ENCODE data around the gene APOBEC4.

Gene APOBEC4

DNA sequence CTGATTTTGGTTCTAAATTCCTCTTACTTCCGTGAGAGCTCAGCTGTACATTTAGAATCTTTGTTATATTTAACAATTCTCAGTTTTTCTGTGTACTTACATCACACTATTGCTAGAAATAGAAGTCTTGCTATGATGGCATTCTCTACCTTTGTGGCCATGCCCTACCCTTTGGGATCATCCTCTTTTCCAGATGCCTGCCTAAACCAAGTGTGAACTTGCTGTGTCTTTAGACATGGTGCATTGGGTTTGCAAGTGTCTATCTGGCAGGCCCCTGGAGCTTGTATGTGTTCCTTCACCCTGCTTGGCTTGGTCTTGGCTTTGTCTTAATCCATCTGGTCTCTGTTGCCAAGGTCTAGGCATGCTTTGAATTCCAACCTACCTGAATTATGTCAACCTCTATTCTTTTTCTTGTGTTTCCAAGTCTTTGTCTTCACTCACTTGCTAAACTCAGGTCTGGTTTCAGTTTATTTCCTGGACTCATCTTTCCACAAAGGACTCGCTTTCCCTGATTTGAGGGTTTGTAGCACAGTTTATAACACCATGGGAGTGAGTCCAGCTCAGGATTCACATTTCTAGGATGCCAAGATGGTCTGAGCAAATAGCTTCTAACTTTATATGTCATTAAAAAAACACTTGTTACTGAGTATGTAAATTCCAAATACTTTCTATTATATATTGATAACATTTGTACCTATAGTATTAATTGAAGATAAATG, 20.6 kb upstream of the APOBEC4 start:
- Histone ChIP-seq H3K27me3 (replicated peaks; ENCODE audit: control insufficient read depth, insufficient read depth, low read length) (no peaks in the 10 kb centered on the region), H3K4me1 (ENCODE audit: control insufficient read depth, insufficient read depth, low read length) (peaks cover 24% of the 10 kb centered on the region), H3K36me3 (ENCODE audit: control insufficient read depth, insufficient read depth, low read length, severe bottlenecking) (no peaks in the 10 kb centered on the region), H3K9ac (ENCODE audit: low read length) (no peak overlapping the region), H3K9me3 (ENCODE audit: control insufficient read depth, low read length) (peaks cover 6% of the 10 kb centered on the region), H3K4me3 (ENCODE audit: low read length) (no peak overlapping the region)
- DNase-seq (ENCODE audit: low read depth), result no peak

DNA sequence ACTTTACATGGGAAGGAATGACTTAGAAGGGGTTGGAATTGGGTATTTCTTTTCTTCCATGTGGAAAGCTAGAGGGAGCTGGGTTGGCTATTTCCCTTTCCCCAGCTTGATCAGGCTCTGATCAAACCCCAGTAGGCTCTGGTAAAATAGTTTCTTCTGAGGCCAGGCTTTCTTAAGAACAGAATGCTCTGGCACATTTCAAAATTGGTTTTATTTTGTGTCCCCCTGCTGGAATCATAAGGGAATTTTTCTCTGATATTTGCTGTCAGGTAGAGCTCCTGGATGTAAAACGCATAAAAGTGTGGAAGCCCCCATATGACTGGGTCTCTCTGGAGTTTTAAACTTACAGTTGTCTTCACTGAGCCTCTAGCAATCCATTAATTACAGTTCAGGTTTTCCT, 17.1 kb upstream of the APOBEC4 start:
- no peaks in the 10 kb centered on the region for H3K27me3 ChIP-seq (replicated peaks; ENCODE audit: control insufficient read depth, insufficient read depth, low read length)
- DNase-seq (ENCODE audit: low read depth), result no peak
- H3K4me3 ChIP-seq (ENCODE audit: low read length), result no peak overlapping the region
- H3K36me3 ChIP-seq (ENCODE audit: control insufficient read depth, insufficient read depth, low read length, severe bottlenecking), result no peaks in the 10 kb centered on the region
- H3K9ac ChIP-seq (ENCODE audit: low read length), result no peak overlapping the region
- peaks cover 6% of the 10 kb centered on the region for H3K9me3 ChIP-seq (ENCODE audit: control insufficient read depth, low read length)
- peaks cover 12% of the 10 kb centered on the region for H3K4me1 ChIP-seq (ENCODE audit: control insufficient read depth, insufficient read depth, low read length)

DNA sequence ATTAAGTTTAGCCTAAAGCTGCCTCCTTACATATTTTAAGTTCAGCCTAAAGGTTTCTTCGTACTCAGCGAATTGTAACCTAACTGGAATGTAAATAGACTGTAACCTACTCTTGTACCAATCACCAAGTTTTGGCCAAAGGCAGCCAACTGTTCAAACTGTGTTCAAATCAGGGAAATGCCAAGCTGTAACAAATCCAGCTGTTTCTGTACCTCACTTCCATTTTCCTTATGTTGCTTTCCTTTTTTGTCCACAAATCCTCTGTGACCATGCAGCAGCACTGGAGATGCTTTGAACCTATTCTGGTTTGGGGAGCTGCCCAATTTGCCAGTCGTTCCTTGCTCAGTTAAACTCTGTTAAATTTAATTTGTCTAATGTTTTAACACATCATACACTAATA, 3.2 kb upstream of the APOBEC4 start:
- Histone ChIP-seq H3K9ac (ENCODE audit: low read length) (no peak overlapping the region), H3K4me1 (ENCODE audit: control insufficient read depth, insufficient read depth, low read length) (no peaks in the 10 kb centered on the region), H3K9me3 (ENCODE audit: control insufficient read depth, low read length) (no peaks in the 10 kb centered on the region), H3K4me3 (ENCODE audit: low read length) (no peak overlapping the region), H3K27me3 (replicated peaks; ENCODE audit: control insufficient read depth, insufficient read depth, low read length) (no peaks in the 10 kb centered on the region), H3K36me3 (ENCODE audit: control insufficient read depth, insufficient read depth, low read length, severe bottlenecking) (no peaks in the 10 kb centered on the region)
- DNase-seq (ENCODE audit: low read depth), result no peak

DNA sequence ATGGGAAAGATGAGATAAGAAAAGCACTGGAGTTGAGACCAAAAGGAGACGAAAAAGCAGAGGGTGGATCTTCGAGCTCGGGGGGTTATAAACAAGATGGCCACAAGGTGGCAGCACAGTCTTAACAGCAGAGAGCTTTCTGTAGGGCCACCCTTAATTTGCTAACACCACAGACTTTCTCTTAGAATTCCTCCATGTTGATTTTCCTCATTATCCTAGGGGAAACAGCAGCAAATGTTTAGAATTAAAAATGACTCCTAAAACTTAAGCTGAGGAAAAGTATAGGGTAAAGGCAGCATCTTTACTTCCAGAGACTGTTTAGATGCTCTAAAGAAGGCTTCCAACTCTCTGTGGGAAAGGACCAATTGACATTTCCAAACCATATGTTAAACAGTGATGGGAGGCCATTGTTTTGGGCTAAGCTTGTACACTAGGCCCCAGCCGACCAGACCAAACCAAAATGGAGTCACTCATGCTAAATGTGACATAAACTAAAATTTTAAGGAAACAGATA, 2.5 kb upstream of the APOBEC4 start:
- Histone ChIP-seq H3K27me3 (replicated peaks; ENCODE audit: control insufficient read depth, insufficient read depth, low read length) (no peaks in the 10 kb centered on the region), H3K4me1 (ENCODE audit: control insufficient read depth, insufficient read depth, low read length) (no peaks in the 10 kb centered on the region), H3K9ac (ENCODE audit: low read length) (no peak overlapping the region), H3K4me3 (ENCODE audit: low read length) (no peak overlapping the region), H3K9me3 (ENCODE audit: control insufficient read depth, low read length) (no peaks in the 10 kb centered on the region), H3K36me3 (ENCODE audit: control insufficient read depth, insufficient read depth, low read length, severe bottlenecking) (no peaks in the 10 kb centered on the region)
- peak; percentile 94 for DNase-seq (ENCODE audit: low read depth)

DNA sequence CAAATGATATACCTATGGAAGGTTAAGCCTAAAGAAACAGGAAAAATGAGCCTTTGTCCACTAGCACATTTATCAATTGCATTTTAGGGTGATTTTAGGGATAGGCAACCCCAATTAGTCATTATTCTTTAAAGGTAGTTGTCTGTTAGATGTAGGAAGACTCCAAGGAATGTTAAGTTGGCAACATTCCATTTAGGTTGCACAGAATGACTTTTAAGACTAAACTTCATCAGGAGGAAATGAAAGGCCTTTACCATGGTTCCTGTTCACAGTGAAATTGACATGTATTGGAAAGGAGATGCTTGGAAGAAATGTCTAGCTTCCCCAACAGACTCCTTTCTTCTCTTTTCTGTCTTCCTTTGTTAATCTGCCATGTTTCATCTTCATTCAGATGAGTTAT, 1.6 kb upstream of the APOBEC4 start:
- H3K4me1 ChIP-seq (ENCODE audit: control insufficient read depth, insufficient read depth, low read length), result no peaks in the 10 kb centered on the region
- no peaks in the 10 kb centered on the region for H3K27me3 ChIP-seq (replicated peaks; ENCODE audit: control insufficient read depth, insufficient read depth, low read length)
- no peak overlapping the region for H3K9ac ChIP-seq (ENCODE audit: low read length)
- H3K4me3 ChIP-seq (ENCODE audit: low read length), result no peak overlapping the region
- H3K9me3 ChIP-seq (ENCODE audit: control insufficient read depth, low read length), result no peaks in the 10 kb centered on the region
- H3K36me3 ChIP-seq (ENCODE audit: control insufficient read depth, insufficient read depth, low read length, severe bottlenecking), result no peaks in the 10 kb centered on the region
- no peak for DNase-seq (ENCODE audit: low read depth)

DNA sequence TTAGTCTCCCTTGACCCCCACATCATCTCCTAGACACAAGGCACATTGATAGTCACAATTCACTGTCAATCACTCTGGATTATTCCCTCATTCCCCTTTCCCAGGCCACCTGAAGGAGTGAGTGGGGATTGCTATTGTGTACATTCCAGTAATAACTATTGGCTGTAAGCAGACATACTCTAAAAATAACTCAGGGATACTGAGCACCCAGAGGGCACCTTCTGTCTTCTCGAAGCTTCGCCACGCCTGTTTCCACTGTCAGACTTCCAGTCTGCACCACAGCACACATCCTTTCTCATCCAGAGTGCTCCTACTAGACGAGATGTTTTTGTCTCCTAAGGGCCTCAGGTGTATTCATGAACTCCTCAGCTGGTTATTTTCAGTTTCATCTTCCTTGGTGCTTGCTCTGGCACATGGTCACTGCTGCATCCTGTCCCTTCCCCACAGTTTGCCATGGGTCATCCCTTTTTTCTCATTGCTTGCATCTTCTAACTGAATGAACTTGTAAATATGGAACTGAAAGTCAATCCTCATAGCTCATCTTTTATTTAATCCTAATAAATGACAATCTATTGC, 848 bp upstream of the APOBEC4 start:
- H3K4me1 ChIP-seq (ENCODE audit: control insufficient read depth, insufficient read depth, low read length), result no peaks in the 10 kb centered on the region

DNA sequence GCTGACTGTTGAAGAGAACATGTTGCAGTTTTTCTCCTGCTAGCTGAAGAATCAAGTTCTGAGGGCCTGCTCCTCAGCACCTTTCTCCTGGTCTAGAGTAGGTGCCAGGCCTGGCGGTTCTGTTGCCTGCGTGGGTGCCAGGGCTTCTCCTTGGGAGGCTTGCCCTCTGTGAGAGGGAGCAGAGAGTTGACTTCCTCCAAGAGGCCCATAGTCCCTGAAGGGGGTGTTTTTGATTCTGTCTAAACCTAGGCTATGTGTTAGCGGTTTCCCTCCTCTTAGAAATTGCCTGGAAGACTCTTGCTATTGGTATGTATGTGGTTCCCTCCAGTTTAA, 312 bp upstream of the APOBEC4 start:
- Histone ChIP-seq H3K4me1 (ENCODE audit: control insufficient read depth, insufficient read depth, low read length) (no peaks in the 10 kb centered on the region), H3K36me3 (ENCODE audit: control insufficient read depth, insufficient read depth, low read length, severe bottlenecking) (no peaks in the 10 kb centered on the region), H3K4me3 (ENCODE audit: low read length) (no peak overlapping the region), H3K27me3 (replicated peaks; ENCODE audit: control insufficient read depth, insufficient read depth, low read length) (no peaks in the 10 kb centered on the region), H3K9ac (ENCODE audit: low read length) (no peak overlapping the region), H3K9me3 (ENCODE audit: control insufficient read depth, low read length) (no peaks in the 10 kb centered on the region)
- DNase-seq (ENCODE audit: low read depth), result no peak

More for the DNA sequence above, 848 bp upstream of the APOBEC4 start:
- Histone ChIP-seq H3K4me3 (ENCODE audit: low read length) (no peak overlapping the region), H3K27me3 (replicated peaks; ENCODE audit: control insufficient read depth, insufficient read depth, low read length) (no peaks in the 10 kb centered on the region), H3K9me3 (ENCODE audit: control insufficient read depth, low read length) (no peaks in the 10 kb centered on the region), H3K36me3 (ENCODE audit: control insufficient read depth, insufficient read depth, low read length, severe bottlenecking) (no peaks in the 10 kb centered on the region), H3K9ac (ENCODE audit: low read length) (no peak overlapping the region)
- no peak for DNase-seq (ENCODE audit: low read depth)

DNA sequence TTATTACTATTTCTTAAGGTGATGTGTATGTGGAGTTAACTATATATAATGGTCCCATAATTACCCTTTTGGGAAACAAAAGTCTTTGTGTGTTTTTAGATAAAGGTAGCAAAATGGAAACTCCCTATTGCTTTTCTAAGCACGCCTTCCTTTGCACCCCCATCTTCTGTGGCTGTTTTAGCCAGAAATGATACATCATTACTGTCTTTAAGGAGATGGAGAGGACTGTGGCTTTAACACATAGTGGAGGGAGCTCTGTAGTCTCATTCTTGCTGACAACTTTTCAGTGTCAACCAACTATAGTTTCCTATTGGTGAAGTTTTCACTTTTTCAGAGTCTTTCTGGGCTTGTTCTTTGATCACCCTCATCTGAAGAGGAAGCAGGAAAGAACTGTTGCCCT, 1.0 kb downstream of the APOBEC4 start:
- H3K27me3 ChIP-seq (replicated peaks; ENCODE audit: control insufficient read depth, insufficient read depth, low read length), result no peaks in the 10 kb centered on the region
- no peak for DNase-seq (ENCODE audit: low read depth)
- H3K4me1 ChIP-seq (ENCODE audit: control insufficient read depth, insufficient read depth, low read length), result peaks cover 7% of the 10 kb centered on the region
- H3K9me3 ChIP-seq (ENCODE audit: control insufficient read depth, low read length), result no peaks in the 10 kb centered on the region
- H3K9ac ChIP-seq (ENCODE audit: low read length), result no peak overlapping the region
- no peaks in the 10 kb centered on the region for H3K36me3 ChIP-seq (ENCODE audit: control insufficient read depth, insufficient read depth, low read length, severe bottlenecking)
- H3K4me3 ChIP-seq (ENCODE audit: low read length), result no peak overlapping the region

DNA sequence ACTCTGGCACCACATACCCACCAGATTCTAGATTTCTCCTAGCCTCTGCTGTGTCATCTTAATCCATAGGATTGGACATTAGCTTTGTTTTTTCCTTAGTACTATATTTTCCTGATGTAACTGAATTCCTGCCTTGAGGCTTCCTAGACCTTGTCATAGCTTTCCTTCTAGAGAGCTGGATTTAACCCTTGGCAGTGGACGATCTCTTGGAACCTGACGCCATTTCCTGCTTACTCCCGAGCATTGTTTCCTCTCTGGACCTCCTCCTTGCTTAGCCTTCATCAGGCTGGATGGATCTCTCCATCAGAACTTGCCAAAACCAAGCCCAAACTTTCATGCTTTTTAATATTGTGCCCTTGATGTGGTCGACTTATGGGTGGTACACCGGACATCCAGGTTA, 1.5 kb downstream of the APOBEC4 start:
- Histone ChIP-seq H3K4me1 (ENCODE audit: control insufficient read depth, insufficient read depth, low read length) (peaks cover 7% of the 10 kb centered on the region), H3K9ac (ENCODE audit: low read length) (no peak overlapping the region), H3K27me3 (replicated peaks; ENCODE audit: control insufficient read depth, insufficient read depth, low read length) (no peaks in the 10 kb centered on the region), H3K9me3 (ENCODE audit: control insufficient read depth, low read length) (no peaks in the 10 kb centered on the region), H3K4me3 (ENCODE audit: low read length) (no peak overlapping the region), H3K36me3 (ENCODE audit: control insufficient read depth, insufficient read depth, low read length, severe bottlenecking) (no peaks in the 10 kb centered on the region)
- no peak for DNase-seq (ENCODE audit: low read depth)

DNA sequence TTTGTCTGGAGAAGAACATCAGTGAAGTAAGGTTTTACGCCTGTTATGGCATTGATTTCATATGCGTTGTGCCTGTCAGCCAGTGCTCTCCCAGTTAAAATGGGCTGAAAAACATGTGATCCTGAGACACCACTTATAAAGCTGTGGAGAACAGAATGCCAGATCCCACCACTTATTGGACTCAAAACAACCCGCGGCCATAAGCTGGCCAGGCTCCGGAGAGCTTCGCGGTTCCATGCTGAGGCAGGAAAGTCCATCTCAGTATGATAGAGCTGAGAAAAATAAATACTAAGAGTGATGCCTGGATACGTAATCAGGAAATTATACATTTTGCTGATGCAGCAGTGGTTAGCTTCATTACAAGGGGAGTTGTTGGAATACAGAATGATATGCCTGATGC, 5.1 kb downstream of the APOBEC4 start:
- no peak overlapping the region for H3K4me3 ChIP-seq (ENCODE audit: low read length)
- H3K27me3 ChIP-seq (replicated peaks; ENCODE audit: control insufficient read depth, insufficient read depth, low read length), result no peaks in the 10 kb centered on the region
- H3K9ac ChIP-seq (ENCODE audit: low read length), result no peak overlapping the region
- no peaks in the 10 kb centered on the region for H3K9me3 ChIP-seq (ENCODE audit: control insufficient read depth, low read length)
- no peak for DNase-seq (ENCODE audit: low read depth)
- H3K36me3 ChIP-seq (ENCODE audit: control insufficient read depth, insufficient read depth, low read length, severe bottlenecking), result no peaks in the 10 kb centered on the region
- H3K4me1 ChIP-seq (ENCODE audit: control insufficient read depth, insufficient read depth, low read length), result peaks cover 7% of the 10 kb centered on the region

DNA sequence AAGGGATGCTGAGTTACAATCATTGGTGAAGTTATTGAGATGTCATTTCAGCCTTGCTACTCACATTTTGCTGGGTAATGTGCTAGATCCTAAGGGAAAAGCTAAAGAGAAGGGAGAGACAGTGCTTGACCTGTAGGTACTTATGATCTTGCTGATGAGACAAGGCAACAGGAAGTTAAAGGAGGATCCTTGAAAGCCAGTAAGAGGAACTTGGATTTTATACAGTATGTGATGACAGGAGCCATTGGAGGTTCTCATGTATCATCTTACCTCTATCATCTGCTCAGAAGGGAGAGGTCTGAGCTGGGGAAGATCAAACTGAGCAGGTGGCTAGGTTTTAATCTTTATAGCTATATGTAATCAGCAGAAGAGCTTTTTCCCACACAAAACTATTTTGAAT, 6.3 kb downstream of the APOBEC4 start:
- Histone ChIP-seq H3K4me3 (ENCODE audit: low read length) (no peak overlapping the region), H3K9me3 (ENCODE audit: control insufficient read depth, low read length) (no peaks in the 10 kb centered on the region)
- DNase-seq (ENCODE audit: low read depth), result no peak

DNA sequence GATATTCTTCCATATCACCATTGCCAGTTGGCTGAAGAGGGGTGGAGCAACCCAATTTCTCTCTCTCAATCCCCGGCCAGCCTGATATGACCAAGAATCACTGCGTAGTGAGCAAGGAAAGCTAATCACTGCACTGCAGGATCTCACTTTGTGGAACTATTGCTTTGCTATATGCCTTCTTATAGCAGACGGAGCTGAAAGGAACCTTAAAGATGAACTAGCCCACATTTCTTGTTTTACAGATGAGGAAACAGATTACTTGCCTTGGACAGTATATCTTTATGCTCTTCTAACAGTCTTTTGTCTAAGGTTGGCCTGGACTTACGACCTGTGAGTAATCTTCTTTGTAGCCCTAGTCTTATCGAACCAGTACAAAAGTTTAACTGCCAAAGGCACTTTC, 7.6 kb downstream of the APOBEC4 start:
- H3K27me3 ChIP-seq (replicated peaks; ENCODE audit: control insufficient read depth, insufficient read depth, low read length), result no peaks in the 10 kb centered on the region
- no peak for DNase-seq (ENCODE audit: low read depth)
- H3K4me3 ChIP-seq (ENCODE audit: low read length), result no peak overlapping the region
- no peaks in the 10 kb centered on the region for H3K9me3 ChIP-seq (ENCODE audit: control insufficient read depth, low read length)
- H3K4me1 ChIP-seq (ENCODE audit: control insufficient read depth, insufficient read depth, low read length), result peaks cover 7% of the 10 kb centered on the region
- H3K36me3 ChIP-seq (ENCODE audit: control insufficient read depth, insufficient read depth, low read length, severe bottlenecking), result no peaks in the 10 kb centered on the region
- H3K9ac ChIP-seq (ENCODE audit: low read length), result no peak overlapping the region

More for the DNA sequence above, 6.3 kb downstream of the APOBEC4 start:
- Histone ChIP-seq H3K4me1 (ENCODE audit: control insufficient read depth, insufficient read depth, low read length) (peaks cover 7% of the 10 kb centered on the region), H3K36me3 (ENCODE audit: control insufficient read depth, insufficient read depth, low read length, severe bottlenecking) (no peaks in the 10 kb centered on the region), H3K9ac (ENCODE audit: low read length) (no peak overlapping the region), H3K27me3 (replicated peaks; ENCODE audit: control insufficient read depth, insufficient read depth, low read length) (no peaks in the 10 kb centered on the region)

Data from adipocyte (in vitro differentiated cells).